CD4-positive, alpha-beta T cell treated with Interleukin-10 for 1 hour (primary cell): ENCODE data around the gene NADSYN1.
A peak's percentile ranks its signal among the peaks of the same experiment; 100 is the strongest.

ENCODE experiments used
- DNase-seq: peaks from one replicate; pipeline ENCODE4 v3.0.0-alpha.2; 2020

NADSYN1 gene

DNA sequence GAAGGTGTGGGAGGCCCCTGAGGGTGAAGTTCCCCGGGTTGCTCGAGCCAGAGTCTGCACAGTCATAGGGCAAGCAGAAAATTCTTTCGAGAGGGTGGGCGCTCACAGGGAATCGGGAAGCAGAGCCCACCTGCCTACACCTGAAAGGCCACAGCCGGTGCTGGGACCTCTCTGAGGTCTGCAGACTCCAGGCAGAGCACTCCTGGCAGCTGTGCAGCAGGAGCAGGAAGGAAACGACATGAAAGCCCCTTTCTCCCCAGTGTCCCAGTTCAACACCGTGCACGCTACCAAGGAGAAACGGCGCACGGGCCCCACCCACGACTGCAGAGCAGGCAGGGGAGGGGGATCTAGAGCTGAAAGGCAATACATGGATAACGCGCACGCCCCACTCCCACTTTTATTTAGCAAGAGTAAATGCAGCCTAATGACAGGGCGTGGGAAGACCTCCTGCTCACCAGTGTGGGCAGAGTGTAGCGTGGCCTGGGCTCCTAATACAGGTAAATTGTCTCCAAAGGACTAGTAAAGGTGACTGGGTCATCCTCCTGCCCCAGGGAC is 18.4 kb upstream of the NADSYN1 start:
- DNase-seq: no peak

DNA sequence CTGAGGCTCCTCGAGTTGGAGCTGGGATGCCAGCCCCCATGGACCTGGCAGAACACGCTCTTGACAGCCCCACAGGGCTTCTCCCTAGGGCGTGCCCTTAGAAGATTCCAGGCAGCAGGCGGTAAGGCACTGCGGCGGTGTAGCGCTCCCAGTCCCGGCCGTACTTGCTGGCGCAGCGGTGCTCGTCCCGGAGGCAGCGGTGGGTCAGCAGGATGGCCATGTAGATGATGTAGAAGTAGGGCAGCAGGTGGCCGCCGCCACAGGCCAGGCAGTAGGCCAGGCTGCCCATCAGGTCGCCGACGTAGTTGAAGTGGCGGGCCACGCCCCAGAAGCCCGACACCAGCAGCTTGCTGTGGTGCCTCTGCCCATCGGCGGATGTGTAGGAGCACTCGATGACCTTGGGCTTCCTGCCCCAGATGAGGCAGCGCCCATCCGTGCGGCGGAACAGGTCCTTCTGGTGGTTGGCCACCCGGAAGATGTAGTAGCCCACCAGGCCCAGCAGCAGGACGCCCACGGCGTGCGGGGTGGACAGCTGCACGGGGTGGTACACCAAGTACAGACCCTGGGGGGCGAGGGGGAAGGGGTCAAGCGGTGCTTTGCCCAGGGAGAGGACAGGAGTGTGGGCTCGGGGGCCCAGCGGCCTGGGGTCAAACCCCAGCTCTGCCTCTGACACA is 17.6 kb upstream of the NADSYN1 start:
- no peak for DNase-seq

DNA sequence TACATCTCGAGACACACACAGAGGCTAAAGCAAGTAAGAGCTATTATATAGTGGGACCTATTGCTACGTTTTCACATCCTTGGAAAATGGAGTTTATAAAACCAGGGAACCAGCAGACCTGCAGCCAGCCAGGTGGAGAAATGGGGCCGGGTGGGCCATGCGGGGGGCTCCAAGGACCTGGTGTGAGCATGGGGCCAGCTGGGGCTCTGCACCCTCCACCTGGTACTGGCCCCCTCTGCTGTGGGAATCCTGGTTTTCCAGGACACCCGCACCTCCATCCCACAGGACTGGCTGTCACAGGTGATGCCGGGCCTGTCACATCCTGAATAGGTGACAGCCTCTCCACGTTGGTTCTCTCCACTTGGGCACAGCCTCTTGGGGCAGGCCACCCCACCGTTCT is 16.1 kb upstream of the NADSYN1 start:
- DNase-seq: no peak

DNA sequence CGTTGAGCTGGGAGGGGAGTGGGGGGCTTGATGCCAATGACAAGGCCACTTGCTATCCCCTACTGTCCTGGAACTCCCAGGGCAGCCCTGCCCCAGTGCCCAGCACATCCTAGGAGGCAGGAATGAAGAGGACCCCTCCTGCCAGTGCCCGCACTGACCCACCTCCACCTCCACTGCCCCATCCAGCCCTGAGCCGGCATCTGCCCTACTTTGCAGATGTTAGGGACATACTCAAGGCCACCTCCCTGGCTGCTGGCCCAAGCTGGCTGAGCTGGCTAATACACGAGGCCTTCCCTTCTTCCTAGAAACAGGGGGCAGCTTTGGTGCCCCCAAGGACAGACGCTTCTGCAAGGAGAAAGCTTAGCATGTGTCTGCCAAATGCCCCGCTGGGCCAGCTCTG is 15.6 kb upstream of the NADSYN1 start:
- no peak for DNase-seq

DNA sequence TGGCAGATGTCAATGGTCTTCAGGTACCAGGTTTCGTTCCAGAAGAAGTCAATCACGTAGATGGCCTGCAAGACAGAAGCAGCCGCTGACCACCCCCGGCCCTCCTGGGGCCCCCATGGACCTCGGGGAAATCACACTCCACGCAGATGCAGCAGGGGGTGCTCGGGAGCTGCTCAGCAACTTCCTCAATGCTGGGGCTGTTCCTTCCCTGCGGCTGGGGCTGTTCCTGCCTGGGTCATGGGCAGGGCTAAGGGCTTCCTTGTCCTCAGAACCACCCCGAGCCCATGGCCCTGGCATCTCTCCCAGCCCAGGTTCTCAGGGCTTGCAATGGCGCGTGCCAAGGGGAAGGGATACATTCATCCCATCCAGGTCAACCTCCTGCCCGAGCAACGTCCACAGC is 15.1 kb upstream of the NADSYN1 start:
- DNase-seq: no peak

DNA sequence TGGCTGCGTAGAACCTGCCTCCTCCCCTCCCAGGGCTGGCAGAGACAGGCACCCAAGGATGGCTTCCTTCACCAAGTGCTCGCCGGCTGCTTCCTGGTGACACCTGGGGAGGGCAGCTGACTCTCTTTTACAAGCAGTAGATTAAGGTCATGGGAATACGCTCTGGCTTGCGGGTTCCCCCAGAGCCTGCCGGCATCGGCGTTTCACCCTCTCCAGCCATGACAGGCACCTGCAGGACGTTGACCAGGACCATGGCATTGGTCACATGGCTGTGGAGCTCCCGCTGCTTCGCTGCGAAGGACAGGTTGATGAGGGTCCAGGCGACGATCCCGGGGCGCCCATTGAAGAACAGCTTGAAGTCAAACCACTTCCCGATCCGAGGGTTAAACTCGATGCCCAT is 14.4 kb upstream of the NADSYN1 start:
- DNase-seq: no peak

DNA sequence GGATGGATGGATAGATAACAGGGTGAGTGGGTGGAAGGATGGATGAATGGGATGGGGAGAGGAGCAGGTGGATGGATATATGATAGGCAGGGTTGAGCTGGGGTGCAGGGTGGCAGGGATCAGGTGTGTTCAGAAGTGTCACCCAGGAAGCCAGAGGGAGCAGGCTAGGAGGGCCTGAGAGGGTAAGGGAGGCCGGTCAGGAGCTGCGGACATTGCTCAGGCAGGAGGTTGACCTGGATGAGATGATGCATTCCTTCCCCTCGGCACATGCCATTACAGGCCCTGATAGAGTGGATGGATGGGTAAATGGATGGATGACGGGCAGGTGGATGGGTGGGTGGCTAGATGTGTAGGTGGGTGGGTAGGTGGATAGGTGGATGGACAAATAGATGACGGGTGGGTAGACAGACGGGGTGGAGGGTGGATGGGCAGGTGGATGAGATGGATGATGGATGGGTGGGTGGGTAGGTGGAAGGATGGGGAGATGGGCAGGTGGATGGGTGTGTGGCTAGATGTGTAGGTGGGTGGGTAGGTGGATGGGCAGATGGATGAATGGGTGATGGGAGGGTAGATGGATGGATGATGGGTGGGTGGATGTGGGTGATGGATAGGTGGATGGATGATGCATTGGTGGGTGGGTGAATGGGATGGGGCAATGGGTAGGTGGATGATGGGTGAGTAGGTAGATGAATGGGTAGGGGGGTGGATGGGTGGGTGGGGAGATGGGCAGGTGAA is 12.8 kb upstream of the NADSYN1 start:
- no peak for DNase-seq

DNA sequence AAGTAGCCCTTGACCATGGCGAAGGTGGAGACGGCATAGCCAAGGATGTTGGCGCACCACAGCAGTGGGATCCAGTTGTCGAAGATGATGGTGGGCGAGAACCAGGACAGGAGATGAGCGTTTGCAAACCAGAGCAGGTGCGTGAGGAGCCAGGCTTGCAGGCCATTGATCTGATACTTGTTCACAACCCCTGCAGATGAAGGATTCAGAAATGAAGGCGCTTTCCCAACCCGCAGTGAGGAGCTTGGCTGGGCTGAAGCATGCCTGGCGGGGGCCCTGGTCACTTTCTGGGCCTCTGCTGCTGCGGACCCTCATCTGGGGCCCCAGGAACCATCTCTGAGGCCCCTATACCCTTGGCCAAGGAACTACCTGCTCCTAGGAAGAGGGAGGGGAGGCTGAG is 11.8 kb upstream of the NADSYN1 start:
- DNase-seq: no peak

DNA sequence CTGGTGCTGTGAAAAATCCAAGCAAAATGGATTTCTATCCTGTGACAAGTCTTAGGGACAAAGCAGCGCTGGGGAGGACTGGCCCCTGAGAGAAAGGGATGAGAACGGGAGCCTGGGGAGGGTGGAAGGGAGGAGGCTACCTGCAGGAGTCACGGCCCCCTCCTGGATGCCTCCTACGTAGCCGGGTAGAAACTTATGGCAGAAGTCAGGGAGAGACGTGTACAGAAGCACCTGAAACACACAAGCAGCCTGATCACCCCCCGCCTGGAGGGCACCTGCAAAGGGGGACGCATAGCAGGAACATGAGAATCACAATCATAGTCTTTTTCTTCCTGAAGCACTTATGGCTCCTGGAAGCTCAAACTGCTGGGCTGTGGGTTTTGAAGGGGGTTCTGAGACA is 10.9 kb upstream of the NADSYN1 start:
- DNase-seq: no peak

DNA sequence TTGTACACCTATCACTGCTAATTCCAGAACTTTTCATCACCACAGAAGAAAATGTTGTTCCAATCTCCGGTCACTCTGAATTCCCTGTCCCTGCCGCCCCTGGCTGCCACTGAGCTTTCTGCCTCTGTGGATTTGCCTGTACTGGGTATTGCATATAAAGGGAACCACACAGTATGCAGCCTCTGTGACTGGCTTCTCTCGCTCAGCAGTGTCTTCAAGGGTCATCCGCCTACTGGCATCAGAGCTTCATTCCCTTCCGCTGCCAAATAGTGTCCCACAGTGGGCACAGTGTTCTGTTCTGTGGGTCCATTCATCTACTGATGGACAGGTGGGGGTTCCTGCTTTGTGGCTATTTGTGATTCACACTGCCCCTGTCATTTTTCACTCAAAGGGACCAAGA is 10.1 kb upstream of the NADSYN1 start:
- no peak for DNase-seq

DNA sequence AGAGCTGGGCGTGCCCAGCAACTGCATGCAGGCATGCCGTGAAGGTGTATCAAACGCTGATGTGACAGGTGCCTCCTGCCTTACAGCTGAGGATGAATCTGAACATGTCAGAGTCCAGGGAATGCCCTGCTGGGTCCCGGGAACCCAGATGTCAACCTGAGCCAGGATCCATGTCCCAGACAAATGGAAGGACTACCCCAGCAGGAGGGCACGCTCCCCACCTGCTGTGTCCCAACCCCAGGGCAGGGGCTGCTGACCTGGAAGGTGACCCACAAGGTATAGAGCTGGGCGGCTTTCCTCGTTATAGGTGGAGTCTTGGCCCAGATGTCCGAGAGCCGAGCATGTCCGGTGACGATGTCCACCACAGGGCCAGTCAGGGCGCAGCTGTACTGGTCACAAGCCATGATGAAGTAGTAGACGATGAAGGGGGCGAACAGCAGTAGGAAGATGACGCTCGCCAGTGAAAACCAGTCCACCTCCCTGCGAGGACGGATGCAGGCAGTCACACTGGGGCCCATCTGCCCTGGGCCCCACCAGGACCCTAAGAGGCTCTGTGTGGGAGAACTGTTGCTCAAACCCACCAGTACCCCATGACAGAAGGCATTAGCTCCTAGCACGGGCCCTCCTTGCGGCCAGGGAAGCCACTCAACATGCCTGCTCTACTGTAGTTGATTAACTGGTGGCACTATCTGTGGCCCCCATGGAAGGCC is 9.1 kb upstream of the NADSYN1 start:
- DNase-seq: no peak

DNA sequence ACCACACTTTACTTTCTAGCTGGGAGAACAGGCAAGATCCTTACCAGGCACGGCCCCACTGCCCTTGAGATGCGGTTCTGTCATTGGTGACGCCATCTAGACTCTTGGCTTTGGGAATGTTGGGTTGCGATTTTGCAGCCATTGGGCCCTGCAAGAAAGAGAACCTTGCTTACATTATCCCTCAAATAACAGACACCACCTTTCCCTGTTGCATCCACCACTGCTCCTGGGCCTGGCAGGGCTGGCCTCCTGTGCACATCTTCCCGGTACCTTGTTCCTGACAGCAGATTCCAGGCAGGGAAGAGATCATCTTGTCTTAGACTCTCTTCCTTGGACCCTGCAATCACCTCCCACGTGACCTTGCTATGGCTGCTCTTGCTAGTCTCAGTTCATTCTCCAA is 8.2 kb upstream of the NADSYN1 start:
- DNase-seq: no peak

DNA sequence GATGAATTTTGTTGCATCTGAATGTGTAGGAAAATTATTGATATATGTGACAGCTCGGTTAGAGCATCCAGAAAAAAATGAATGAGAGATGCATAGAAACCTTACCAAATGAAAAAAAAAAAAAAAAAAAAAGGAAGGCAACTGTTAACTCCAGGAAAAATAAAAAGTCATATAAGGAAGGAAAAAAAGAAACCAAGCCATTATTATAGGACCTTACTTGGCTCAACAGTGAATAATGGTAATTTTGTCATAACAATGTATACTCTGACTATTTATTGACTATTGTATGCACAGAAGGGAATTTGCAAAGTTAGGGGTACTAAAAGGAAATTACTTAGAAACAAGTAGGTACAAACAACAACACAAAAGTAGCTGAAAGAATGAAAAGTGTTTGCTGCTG is 6.9 kb upstream of the NADSYN1 start:
- no peak for DNase-seq

DNA sequence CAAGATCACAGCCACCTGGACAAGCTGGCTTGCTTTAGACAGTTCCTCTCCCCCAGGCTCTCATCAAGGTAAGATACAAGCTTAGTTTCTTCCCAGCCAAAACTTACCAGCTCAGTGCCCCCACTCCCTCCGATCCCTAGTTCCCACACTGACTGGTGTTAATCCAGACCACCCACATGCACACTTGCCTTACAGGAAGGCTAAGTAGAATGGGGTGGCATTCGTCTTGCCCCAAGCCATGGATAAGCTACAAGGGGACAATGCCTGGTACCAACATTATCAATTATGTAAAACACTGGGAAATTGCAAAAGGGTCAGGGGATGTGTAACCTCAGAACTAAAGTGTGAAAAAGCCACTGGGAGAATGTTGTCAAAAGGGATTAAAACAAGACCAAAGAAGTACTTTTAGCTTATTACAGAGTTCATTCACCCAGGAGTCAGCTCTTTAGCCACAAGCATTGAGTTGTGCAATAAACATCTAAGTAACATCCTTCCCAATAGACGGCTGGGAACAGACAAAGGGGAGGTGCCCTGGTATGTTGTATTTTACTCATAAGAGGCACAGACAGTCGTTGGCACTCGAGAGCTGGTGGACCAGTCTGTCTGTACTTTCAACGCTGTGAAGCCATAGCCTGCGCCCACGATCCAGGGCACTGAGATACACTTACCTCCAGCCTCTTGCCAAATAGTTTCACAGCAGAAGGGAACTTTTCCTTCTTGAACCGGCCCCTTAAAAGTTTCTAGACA is 5.9 kb upstream of the NADSYN1 start:
- no peak for DNase-seq

DNA sequence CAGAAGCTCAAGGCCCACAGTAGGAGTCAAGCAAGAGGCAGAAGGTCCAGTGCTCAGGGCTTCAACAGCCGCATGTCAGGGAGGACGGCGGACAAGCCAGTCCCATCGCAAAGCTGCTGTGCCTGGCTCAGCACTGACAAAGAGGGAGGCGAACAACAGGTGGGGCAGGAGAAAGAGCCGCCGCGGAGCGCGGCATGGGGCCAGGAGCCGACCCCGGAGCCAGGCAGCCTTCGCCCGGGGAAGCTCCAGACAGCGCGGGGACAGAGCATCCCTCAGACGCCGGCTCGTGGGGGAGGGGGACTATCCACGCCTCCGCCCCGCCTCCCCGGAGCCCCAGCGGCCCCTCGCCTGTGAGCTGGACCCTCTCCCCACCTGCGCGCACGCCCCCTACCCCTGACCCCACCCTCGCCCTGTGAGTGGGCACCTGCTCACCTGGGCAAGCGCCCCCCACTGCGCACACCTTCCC is 5.2 kb upstream of the NADSYN1 start:
- DNase-seq: no peak

DNA sequence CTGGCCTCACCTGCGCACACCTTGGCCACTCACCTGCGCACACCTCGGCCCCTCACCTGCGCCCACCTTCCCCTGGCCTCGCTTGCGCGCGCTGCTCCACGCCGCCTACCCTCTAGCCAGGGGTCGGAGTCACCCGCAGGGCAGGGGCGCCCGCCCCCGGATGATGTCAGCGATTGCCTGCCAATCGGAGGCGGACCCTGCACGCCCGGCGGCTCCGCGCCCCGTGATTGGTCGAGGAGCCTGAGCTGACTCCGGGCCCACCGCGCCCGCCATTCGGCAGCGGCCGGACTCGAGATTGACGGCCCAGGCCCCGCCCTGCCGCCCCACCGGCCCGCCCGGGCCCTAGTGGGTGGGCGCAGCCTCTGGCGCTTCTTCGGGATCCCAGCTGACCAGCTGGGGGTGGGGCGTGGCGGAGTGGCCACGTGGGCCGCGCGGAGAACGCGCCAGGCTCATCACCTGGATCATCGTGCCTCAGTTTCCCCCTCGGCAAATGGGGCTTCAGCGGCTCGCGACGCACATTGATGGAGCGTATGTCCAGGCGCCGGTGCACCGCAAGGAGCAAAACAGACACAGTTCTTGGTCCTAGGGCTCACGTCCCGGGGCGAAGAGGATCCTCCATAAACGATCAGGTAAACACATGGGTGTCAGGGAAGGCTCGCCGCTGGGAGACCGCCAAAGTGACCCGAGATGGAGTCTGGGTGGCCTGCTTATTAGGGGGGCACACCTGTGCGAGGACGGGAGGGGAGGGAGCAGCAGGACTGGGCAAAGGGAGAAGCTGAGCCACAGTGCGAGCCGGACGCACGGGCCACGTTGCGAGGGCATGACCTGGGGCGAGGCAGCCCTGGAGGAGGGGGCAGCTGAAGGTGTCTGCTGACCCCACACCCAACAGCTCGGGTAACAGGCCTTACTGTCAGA is 4.5 kb upstream of the NADSYN1 start, which contains the start of gene DHCR7:
DHCR7 (minus strand) TSS at position 137 of the 915 bp plus-strand sequence. CDS start 3,441 bp downstream, outside the sequence.
- DNase-seq: peak; percentile 93

DNA sequence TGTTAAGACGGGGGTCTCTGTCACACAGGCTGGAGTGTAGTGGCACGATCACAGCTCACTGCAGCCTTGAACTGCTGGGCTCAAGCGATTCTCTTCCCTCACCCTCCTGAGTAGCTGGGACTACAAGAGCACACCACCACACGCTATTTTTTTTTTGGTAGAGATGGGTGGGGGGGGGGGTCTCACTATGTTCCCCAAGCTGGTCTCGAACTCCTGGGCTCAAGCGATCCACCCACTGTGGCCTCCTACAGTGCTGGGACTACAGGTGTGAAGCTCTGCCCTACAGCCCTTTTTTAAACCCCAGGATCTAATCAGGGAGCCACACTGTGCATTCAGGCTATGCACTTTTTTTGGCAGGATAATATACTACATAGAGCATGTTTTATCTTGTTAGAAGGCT is 3.4 kb upstream of the NADSYN1 start:
- DNase-seq: peak; percentile 4

DNA sequence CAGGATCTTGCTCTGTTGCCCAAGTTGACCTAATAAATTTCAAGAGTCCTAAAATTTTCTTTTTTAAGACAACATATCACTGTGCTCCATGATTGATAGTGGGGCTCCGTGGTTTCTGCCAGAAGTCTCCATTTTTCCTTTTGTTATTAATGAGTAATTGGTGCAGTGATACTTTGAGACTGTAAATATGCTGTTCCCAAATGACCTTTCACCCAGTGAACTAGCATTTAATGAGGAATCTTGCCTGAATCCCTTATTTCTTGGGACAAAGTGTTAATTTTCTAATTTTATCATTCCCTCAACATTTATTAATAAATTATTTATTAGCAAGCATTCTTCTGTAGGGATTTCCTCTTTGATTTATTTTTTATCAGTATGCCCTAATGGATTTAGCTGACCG is 2.5 kb upstream of the NADSYN1 start:
- no peak for DNase-seq

DNA sequence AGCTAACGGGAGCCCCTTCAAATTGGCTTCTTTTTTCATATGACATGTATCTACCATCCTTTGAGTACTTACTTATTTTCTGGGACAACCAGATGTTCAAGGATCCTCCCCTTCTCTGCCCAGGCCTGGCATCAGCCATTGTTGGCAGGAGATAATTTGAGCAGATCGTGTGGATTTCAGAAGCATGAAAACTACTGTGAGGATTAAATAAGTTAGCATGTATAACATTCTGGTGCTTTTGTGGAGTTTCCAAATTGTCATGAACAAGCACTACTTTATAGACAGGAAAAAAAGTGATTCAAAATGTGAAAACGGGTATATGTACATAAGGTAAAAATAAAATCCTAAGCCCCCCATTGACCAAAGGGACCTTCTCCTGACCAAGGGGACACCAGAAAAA is 2.1 kb upstream of the NADSYN1 start:
- no peak for DNase-seq

DNA sequence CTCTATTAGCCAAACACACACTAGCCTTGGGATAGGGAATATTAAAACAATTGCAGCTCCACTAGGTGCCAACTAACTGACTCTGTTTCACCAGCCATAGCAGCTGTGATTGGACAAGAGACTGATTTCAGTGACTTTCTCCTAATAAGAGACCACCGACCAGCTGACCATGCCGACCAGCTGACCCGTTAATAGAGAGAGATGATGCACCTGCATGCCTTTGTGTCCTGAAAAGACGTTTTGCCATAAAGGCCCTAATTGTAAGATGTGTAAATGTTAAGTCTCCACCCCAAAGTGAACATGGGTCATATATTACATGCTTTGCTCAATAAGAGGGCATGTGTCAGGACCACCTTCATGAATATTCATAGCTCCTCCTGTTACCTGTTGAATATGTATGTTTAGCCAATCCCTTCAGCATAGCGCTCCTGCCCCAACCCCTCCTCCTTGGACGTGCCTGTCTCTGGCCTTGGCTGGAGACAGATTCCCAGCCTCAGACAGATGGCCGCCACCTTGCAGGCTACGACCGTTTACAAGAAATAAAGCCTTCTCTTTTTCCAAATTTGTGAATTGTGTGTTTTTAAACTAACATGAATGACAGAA is 1.3 kb upstream of the NADSYN1 start:
- DNase-seq: peak; percentile 16
